Posterior vena cava (tissue), 2 donors: ENCODE results near the gene PHF12. TPM values are rescaled to one million over a fixed set of nuclear protein-coding genes. Genes with fewer than 3 reads are reported as not detected.

ENCODE experiments used
- DNase-seq: peaks from one replicate; pipeline ENCODE4 v3.0.0-alpha.2; 2020; ENCODE audit warnings: low spot score
- intact Hi-C, 2 donors: fragments of 100-400 bp; cut with DNase I; formaldehyde crosslinking; loops; one replicate each; pipeline versions ENCODE4 v1.14.1 to v1.14.2; 2022 to 2023
- total RNA-seq, 2 donors: library from RNA; stranded (reverse); fragmentation: NEBNext Ultra II Directional; extraction: Animal tissue kit (Norgen Biotek cat#: 25700); gene quantifications; one replicate each; pipeline ENCODE4 v1.2.1, GENCODE V29; 2021
- donor health status: DM: yes; HTN: yes; CAD: no.
- donor health status: DM: yes; HTN: yes; CAD: no.

The PHF12 gene
- total RNA-seq, 2 donors from 2014 or later = 26.7 to 32.3 TPM

DNA sequence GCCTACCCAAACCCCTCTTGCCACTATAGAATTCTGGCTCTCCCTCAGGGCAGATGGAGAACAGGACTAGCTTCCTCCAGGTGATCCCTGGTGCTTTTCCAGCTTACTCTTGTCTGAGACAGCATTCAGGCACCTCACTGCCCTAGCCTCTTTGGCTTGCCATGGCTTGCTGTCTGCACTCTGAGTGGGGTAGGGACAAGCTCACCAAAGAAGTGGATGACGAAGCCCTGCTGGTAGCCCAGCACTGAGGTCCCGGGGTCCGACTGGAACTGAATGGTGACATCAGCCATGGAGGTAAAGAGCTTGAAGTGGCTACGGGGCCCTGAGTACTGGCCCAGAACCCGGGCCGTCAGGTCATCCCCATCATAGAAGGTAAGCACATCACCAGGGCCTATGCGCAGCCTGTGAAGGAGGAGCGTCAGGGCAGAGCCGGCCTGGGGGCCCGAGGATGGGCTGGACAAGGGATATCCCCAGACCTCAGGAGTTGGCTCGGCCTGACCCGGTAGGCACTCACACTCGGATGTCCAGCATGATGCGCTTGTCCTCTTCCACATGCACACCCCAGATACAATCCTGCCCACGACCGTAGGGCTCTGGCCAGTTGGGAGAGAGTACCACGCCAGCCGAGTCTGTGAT lies 7.6 kb upstream of the PHF12 start:
- peak; percentile 74 for DNase-seq
- intact Hi-C loops = no loop called here

DNA sequence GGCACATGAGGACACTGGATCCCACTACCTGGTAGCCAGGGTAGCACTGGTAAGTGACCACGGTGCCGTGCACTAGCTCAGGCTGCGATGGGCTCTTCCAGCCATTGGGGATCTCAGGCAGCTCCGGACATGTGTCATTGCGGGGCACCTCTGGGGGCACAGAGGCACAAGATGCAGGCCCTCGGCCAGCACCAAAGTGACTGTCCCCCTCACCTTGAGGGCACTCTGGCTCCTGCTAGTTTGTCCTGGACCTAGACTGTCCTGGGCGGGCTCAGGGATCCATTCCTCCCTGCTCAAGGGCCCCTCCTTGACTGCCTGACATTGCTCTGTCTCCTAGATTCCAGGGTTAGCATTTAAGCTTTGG lies 6.7 kb upstream of the PHF12 start:
- DNase-seq = peak; percentile 57
- intact Hi-C loops = no loop called here

DNA sequence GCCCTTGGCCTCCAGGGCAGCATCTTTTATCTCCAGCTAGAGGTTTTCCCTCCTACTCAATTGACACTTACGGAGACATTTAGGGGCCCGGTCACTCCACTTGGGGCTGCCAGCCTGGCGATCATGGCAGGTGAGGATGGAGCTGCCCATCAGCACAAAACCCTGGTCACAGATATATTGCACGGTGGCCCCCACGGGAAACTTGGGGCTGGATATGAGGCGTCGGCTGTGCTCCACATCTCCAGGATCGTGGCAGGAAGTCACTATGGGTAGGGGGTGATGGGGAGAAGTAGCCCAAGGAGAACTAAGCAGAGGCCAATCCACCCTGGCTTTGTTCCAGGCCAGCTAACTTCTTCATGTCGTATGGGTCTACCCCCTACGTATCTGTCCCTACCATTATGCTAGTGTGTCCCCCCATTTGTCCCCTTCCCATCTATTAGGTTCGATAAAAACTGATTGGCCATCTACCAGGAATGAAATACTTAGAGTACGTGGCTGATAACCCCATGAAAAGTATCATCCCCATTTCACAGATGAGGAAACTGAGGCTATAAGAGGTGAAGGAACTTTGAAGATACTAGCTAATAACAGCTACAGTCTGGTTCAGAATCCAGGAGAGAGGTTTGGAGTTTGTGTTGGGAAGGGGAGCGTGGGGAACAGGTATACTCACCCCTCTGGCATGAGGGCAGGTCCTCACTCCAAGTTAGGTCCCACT lies 6.1 kb upstream of the PHF12 start:
- DNase-seq = peak; percentile 64

DNA sequence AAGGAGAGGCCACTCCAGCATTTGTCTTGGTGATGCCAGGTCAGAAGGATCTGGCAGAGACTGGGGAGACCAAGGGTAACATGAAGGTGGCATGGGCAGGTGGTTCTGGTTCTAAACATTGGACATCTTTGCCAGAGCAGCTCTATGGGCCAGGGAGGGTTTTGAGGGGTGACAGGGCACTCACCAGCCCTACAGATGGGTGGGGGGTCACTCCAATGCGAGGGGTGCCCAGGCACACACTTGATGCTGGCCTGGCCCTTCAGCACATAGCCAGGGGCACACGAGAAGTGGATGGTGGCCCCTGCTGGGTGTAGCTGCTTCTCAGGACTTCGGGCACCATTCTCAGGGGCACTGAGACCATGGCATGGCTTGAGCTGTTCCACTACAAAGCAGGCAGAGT lies 5.5 kb upstream of the PHF12 start:
- peak; percentile 44 for DNase-seq
- intact Hi-C loops = no loop called here

More for the DNA sequence above, 6.1 kb upstream of the PHF12 start:
- intact Hi-C loops = no loop called here

DNA sequence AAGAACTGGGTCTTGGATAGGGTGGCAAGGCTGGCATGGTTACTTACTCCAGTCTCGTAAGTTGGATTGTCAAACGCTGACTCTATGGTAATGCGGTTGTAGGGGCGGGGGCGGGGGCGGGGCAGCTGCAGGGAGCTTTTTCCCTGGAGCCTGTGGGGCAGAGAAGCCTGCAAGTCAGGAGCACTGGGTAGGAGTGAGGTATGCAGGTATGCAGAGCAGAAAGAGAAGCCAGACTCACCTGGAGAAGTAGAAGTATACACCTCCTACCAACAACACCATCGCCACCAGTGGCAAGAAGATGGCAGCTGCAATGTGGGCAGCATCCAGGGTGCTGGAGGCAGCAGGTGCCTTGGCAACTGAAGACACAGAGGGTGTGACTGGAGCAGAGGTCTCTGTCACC lies 4.8 kb upstream of the PHF12 start:
- intact Hi-C loops = no loop called here

DNA sequence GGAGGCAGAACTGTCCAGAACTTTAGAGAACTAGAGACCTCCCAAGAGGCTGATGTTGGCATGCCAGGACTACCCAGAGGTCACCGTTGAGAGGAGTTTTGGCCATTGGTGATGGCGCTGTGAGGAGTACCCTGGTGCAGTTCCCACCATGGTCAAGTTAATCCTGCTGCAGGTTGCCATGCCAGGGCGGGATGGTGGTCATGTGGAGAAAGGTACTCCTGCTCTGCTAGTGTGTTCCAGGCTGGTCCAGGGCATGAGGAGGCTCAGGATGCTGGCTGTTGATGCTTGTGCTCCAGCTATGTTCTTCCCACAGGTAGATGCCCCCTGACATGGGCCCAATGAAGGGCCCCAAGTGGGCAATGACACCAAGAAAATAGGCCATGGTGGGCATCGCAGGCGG lies 4.1 kb upstream of the PHF12 start:
- intact Hi-C loops = no loop called here

More for the DNA sequence above, 4.8 kb upstream of the PHF12 start:
- no peak for DNase-seq

DNA sequence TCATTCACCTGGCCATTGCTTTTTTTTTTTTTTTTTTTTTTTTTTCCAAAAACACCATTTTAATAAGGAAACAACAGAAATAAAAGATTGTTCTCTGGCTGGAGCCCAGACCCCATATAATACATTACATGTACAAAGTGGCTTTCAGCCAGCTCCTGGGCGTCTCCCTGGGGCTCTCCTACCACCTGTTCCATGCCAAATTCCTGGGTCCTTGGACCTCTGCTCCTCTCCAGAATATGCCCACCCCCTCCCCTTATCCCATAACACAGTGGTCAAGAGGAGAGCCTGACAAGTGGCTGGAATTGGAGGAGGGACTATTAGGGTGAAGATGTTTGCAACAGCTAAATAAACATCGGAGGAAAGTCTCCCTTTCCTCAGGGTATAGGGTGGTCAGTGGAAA lies 3.6 kb upstream of the PHF12 start:
- DNase-seq = no peak
- intact Hi-C loops = loop anchor here in 1 of 2 donors (5.0 kb wide), 1 partner anchor 48 kb away; no protein-coding TSS in a partner anchor

More for the DNA sequence above, 4.1 kb upstream of the PHF12 start:
- no peak for DNase-seq

DNA sequence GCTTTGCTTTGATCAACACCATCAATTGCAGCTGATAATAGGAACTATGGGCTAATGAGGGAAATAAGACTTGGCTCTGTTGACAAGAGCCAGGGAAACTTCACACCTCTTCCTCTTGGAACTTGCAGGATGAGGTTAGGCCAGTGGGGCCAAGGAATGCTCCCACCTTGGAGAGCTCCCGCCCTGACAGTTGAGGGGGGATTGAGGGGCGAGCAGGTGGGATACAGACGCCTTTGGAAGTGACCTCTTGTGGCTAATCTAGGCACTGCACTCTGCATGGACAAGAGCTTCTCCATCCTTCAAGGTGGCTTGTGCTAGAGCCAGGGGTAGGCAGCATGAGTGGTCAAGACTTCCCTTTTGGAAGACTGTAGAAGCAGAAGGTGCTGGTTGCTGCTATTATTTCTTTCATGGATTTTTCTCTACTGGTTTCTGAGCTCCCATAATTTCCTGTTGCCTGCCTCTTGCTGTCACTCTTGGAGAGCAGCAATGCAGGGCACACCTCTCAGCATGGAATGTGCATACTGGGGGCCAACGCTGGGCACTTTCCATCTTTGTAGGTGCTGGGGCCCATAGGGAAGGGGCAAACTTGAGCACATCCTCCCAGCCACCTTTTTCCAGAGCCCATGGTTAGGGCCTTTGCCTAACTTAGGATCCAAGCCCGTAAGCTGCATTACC lies 2.3 kb upstream of the PHF12 start:
- DNase-seq = no peak
- intact Hi-C loops = loop anchor here in 1 of 2 donors (5.0 kb wide), 1 partner anchor 46 kb away; no protein-coding TSS in a partner anchor

DNA sequence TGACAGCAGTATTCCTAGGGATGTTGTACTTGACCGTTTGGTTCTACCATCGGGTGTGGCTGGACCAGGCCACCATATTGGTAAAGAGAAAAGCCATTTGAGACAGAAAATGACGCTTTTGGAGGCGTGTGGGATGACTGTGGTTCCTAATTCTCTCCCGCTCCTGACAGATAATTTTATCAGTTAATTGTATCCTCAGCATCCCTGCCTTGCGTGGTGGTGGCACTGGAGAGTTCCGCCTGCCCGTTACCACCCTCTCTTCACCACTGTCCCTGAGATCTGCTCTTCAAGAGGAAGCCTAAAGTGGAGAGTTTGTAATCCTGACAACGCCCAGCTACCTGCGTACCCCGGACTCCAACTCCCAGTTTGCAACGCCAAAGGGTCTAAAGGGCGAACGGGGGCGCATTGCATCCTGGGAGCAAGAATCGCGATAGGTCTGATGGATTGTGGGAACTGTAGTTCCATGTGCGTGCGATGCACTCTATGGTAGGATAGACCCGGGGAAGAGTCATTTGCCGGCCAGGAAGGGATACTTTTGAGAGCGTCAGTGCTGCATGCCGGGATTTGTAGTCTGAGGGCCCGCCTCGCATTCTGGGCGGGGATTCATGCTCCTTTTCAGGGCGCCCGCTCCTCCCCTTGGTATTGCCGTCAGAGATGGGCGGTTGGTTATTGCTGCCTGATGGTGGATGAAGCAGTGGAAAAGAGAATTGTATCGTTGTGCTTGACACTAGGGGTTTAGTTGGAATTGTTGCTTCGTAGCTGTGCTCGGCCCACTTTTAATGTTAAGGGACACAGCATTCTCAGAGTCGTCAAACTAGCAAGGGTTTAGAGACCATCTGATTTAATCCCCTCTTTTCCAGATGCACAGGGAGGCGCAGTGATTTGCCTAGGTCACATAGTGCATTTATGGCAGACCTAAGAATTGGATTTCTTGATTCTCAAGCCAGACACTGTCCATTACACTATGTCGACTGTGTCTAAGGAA lies 965 bp upstream of the PHF12 start:
- intact Hi-C loops = loop anchor here in 1 of 2 donors (5.0 kb wide), 1 partner anchor 45 kb away; no protein-coding TSS in a partner anchor
- peak; percentile 98 for DNase-seq

DNA sequence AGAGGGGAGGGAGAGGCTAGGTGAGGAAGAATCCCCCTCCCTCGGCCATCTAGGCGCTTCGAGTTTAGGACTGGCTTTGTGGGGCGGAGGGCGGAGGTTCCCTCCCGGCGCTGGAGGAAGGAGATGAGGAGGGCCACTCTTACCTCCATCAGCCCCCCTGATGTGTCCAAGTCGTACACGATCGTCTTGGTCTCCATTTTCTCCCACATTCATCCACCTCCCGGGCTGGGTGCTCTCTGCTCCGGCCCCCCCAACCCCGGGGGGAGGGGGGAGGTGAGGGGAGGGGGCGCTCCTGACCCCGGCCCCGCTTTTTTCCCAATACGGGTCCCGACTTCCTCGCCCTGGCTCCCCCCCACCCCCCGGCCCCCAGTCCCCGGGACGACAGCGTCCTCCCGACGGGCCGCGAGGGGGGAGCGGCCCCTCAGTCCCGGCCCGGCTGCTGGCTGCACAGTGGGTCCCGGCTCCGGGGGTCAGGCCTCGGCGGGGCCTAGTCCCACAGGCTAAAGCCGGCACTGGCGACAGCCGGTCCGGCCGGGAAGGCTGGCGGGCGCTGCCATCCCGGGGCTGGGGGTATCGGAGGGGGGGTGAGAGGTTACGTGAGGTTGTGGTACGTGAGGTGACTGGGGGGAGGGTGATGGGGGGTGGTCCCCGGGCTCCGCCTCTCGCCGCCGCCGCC lies 428 bp downstream of the PHF12 start:
- intact Hi-C loops = loop anchor here in 1 of 2 donors (5.0 kb wide), 1 partner anchor 44 kb away; no protein-coding TSS in a partner anchor
- no peak for DNase-seq

DNA sequence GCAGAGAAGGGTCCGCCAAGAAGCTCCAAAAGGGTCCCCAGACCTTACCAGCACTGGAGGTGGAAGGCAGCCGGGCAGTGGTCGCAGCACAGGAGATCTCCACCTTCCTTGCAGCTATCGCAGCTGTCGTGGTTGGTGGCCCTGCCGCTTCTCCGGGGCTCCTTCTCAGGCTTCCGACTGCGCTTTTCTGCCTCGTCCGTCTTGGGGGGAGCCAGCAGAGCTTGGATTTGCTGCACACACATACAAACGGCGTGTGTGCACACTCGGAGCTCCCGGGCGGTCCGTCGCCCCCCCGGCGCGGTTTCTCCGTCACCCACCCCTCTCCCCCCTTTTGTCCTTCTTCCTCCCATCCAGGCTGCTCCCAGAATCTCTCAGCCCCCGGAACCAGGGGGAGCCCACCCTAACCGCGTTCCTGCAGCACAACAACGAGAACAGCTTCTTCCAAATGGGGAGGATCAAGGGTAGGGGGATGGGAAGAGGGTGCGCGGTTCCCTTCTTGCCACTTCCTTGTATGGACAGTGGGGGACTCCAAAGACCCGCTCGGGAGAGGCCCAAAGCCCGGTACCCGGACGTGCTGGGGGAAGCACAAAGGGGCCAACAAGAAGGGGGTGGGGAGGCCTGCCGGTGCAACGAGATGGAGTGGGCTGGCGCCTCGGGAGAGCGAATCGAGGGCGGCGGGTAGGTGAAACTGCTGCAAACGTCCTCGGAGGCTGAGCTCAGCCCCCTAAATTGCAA lies 1.1 kb downstream of the PHF12 start:
- peak; percentile 91 for DNase-seq
- intact Hi-C loops = loop anchor here in 1 of 2 donors (5.0 kb wide), 1 partner anchor 43 kb away; no protein-coding TSS in a partner anchor

DNA sequence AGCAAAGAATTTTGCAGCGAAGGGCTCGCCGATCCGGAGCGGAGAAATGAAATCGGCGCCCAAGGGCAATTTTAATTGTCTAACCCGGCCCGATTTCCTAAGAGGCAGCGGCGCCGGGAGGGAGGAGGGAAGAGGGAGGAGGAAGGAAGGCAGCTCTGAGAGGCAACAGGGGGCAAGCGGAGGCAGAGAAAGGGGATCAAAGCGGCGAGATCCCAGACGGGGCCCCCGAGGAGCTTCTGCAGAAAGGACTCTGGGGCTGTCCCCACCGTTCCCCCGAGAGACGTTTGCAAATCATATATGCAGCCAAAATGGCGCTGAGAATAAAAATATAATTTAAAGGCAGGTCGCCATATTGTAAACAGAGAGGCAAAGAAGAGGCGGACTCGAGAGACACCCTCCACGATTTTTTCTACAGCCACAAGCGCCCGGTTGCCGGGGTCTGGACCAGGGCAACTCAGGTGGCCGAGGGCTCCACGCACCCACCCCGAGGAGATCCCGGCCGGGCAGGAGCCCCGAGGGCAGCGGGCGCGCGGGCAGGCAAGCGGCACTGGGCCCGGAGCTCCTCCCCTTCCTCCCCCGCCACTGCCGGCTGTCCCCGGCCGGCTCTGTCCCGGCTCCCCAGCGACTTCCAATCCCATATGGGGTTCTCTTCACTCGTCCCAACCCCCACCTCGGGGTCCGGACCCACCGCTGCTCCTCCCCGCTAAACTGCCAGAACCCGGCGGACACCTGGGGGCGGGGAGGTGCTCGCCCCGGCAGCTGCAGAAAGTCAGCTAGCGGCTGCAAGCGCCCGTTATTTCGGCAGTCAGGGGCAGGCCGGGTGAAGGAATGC lies 1.9 kb downstream of the PHF12 start:
- intact Hi-C loops = loop anchor here in 1 of 2 donors (5.0 kb wide), 3 partner anchors 42 to 607 kb away; partner anchors contain the start of genes NEK8 and TLCD1
- DNase-seq = peak; percentile 89

DNA sequence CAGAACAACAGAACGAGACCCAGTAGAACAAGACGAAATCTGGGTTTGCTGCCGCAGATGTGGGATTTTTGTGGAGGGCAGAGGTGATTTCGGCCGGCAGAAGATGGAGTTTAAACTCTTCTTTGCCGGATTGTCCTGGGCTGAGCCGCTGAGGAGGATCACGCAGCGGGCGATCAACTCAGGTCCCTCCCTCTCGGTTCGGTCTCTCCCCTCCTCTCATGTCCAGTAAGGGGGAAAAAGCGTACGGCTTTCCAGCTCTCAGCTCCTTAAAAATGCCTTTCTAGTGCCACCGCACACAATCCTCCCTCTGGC lies 2.5 kb downstream of the PHF12 start:
- no peak for DNase-seq
- intact Hi-C loops = loop anchor here in 1 of 2 donors (5.0 kb wide), 2 partner anchors 222 to 607 kb away; partner anchors contain the start of genes NEK8 and TLCD1

DNA sequence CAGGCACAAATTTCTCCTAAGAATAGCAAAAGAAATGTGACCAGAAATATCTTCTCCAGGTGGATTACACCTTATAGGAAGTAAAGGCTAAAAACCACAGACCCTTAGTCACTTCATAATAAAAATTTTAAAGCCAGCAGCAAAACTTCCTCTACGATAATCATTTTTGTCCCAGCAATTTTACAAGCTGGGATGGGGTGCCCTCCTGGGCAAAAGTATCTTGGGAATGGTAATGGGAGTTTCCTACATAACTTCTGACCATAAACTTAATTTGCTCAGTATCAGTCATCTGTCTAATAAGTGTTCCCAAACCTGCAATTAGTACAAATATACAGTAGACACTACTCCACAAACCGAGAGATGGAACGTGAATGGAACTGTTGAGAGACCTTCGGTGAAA lies 3.0 kb downstream of the PHF12 start:
- DNase-seq = no peak
- intact Hi-C loops = loop anchor here in 1 of 2 donors (5.0 kb wide), 2 partner anchors 221 to 606 kb away; partner anchors contain the start of genes NEK8 and TLCD1

DNA sequence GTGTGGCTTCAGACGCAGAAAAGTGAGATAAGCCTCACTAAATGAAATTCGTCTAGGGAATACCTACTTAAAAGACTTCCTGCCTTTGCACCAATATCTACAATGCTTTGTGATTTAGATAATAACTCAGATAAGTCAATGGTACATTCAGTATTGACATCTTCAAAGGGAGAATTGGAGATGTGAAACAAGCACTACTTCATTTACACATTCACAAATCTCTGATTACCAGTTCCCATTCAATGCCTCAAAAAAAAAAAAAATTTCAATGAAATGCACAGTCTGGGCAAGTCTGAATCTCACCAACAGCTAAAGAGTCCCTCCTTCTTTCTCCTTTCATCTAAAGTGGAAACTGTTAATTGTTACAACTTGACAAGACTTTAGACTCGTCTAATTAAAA lies 3.7 kb downstream of the PHF12 start:
- intact Hi-C loops = loop anchor here in 1 of 2 donors (5.0 kb wide), 2 partner anchors 220 to 605 kb away; partner anchors contain the start of genes NEK8 and TLCD1
- DNase-seq = no peak

DNA sequence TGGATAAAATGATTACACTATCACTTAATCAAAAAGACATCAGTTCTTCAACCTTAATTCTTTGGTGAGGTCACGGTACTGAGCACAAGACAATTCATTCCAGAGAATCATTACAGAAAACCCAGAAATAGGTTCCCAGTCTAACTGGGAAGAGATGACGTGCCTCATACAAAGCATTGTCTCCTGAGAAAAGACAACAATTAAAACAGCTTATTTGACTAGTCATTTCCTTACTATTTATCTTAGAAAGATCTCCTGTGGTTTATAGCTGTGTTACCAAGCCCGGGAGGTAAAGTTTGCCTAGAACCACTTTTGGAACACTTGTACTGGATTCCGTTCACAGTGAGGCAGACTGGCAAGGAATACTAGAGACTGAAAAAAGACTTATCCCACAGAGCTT lies 5.1 kb downstream of the PHF12 start:
- intact Hi-C loops = loop anchor here in 1 of 2 donors (5.0 kb wide), 2 partner anchors 219 to 604 kb away; partner anchors contain the start of genes NEK8 and TLCD1
- no peak for DNase-seq
